ENCODE measurements around the gene BAMBI.

The BAMBI gene

DNA sequence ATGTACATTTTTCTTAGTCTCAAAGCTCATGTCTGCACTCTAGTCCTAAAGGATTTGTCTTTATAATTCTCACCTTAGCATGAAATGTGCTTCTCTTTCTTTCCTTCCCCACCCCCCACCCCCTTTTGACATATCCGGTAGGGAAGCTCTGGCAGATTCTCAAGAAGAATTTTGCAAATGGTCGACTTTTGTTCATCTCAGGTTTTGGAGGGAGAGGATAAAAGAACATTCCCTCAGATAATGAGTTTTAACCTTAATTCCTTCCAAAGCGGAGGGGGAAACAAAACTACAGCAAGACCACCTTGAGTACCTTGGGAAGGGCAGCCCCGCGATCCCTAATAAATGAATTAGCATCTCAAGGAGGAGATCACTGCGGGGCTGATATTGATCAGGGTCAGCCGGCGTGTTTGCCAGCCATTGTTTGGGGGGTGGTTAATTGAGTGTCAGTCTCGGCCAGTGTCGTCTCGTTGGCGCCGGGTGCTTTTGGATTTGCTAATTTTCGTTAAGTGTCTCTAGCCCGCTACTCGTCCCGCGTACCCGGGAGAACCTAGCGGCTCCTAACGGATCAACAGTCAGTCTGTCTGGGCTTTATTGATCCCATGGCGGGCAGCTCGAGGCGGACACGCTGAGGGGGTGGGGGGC is 874 bp upstream of the BAMBI start:
- peak; percentile 2 to 14 for DNase-seq (ENCODE audit: low read depth in 2 of 2)

DNA sequence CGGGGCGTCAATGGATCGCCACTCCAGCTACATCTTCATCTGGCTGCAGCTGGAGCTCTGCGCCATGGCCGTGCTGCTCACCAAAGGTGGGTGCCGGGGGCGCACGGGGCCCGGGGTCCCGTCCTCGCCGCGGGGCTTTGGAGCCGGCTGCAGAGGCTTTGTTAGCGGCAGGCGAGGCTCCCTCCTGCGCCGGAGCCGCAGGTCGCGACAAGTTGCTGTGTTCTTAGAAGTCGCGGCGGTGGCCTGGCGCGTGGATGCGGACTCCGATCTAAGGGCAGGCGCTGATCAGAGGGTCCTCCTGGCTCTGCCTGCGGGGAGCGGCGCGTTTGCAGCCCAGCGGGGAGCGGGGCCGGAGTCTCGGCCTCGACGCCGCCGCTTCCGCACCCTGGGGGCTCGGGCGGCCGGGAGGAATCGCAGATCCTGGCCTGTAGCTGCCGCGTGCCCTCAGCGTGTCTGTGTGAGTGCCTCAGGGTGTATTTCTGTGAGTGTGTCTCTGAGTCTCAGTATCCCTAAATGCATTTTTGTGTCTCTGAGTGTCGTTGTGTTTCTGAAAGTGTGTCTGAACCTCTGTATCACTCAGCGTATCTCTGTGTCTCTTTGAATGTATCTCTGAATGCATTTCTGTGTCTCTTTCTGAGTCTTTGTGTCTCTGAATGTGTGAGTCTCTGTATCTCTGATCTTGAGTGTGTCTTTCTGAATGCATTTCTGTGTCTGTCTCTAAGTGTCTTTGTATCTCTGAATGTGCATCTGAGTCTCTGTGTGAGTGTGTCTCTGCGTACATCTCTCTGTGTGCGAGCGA is 766 bp downstream of the BAMBI start:
- peak in 1 of 2 experiments; percentile 13 for DNase-seq (ENCODE audit: low read depth in 2 of 2)

DNA sequence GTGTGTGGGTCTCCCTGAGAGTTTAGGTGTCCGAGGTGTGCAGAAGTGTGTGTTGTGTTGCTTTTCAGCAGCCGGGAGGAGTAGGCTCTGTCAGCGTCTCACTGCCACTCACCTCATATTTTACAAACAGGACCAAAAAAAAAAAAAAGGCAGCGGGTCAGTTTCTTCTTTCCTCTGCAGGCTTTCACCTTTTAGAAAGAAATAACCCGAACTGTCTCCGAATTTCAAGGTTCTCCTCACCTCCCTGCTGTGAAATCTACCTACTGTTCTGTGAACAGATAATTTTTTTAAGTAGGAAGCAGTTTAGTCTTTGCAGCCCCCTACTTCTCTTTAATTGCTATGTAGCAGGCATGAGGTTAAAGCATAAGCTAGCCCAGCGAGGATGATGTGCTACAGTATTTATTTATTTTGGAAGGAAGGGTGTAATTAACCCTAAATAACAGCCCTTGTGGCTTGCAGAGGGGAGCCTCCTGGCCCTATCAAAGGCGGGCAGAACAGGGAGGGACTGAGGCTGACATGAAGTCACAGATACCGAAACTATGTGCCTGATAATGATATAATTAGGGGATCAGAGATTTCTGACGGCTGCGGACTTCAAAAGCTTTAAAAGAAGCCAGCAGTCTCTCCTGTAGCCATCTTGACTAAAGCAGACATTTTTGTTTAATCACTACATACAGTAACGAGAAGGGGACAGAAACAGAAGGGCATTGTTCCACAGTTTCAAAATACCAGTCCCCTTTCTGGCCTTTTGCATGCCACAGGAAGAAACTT is 1.6 kb downstream of the BAMBI start:
- no peak for DNase-seq (ENCODE audit: low read depth in 2 of 2)

DNA sequence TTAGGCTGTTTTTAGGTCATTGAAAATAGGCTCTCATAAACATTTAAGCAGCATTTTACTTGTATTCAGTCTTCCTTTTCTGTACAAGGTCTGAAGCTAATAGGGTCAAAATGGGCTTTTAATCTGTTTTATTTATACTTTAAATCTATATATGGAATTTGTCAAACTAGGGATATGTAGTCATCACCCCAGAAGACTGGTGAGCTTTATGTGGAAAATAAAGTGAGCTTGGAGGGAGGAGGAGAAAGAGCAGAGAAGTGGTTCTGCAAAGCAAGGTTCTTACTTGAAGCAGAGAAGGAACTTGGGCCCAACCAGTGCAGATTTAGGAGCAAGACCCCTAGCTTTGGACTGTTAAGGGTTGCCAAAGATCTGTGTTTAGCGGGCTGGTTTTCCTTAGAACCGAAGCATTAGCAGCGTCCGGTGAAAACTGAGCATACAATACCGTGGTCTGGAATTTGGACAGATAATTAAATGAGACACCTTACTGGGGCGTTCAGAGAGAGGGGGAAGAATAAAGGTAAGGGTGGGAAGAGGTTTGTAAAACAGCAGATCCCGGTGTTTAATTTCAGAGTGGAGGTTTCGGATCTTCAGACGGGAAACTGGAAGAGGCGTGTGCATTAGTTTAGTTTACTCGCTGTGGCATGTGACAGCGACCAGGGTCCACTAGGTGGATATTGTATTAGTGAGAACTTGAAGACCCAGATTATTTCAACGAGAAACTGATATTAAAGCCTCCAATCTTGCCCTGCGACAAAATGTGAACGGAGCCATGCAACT is 2.4 kb downstream of the BAMBI start:
- DNase-seq (ENCODE audit: low read depth in 2 of 2) = no peak

DNA sequence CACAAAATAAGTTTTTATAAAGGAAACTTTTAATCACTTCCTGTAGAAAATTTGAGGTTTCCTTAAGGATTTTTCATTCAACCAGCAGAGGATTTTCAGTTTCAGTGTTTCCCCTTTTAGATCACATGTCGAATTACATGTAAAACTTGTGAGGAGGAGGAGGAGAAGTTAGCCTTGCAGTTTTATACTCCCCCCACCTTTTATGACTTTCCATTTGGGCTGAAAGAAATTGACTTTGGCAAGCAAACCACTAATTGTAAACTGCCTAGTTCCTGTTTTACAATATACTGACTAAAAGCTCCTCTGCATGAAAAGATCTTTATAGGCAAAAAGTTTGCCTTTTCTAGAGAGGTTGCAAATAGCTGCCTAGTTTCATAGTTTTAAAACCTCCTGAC is 3.0 kb downstream of the BAMBI start:
- DNase-seq (ENCODE audit: low read depth in 2 of 2) = no peak

DNA sequence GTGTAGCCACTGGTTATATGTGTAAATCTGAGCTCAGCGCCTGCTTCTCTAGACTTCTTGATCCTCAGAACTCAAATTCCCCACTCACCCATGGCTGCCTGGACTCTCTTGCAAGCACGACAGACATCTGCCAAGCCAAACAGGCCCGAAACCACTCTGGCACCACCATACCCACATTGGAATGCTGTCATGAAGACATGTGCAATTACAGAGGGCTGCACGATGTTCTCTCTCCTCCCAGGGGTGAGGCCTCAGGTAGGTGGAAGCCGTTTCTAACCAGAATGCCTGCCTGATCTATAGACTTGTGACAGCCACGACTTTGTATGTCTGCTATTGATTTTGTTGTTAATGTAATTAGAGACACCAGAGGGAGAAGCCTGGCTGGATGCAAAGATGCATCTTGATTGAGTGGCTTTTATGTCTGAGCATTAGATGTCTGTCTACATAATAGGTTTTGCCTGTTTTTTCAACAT is 4.0 kb downstream of the BAMBI start:
- DNase-seq (ENCODE audit: low read depth in 2 of 2) = no peak

DNA sequence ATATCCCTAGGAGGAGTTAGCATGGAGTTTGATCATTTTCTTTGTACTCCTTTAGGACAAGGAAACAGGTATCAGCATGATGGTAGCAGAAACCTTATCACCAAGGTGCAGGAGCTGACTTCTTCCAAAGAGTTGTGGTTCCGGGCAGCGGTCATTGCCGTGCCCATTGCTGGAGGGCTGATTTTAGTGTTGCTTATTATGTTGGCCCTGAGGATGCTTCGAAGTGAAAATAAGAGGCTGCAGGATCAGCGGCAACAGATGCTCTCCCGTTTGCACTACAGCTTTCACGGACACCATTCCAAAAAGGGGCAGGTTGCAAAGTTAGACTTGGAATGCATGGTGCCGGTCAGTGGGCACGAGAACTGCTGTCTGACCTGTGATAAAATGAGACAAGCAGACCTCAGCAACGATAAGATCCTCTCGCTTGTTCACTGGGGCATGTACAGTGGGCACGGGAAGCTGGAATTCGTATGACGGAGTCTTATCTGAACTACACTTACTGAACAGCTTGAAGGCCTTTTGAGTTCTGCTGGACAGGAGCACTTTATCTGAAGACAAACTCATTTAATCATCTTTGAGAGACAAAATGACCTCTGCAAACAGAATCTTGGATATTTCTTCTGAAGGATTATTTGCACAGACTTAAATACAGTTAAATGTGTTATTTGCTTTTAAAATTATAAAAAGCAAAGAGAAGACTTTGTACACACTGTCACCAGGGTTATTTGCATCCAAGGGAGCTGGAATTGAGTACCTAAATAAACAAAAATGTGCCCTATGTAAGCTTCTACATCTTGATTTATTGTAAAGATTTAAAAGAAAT is 4.8 kb downstream of the BAMBI start:
- DNase-seq (ENCODE audit: low read depth in 2 of 2) = no peak

DNA sequence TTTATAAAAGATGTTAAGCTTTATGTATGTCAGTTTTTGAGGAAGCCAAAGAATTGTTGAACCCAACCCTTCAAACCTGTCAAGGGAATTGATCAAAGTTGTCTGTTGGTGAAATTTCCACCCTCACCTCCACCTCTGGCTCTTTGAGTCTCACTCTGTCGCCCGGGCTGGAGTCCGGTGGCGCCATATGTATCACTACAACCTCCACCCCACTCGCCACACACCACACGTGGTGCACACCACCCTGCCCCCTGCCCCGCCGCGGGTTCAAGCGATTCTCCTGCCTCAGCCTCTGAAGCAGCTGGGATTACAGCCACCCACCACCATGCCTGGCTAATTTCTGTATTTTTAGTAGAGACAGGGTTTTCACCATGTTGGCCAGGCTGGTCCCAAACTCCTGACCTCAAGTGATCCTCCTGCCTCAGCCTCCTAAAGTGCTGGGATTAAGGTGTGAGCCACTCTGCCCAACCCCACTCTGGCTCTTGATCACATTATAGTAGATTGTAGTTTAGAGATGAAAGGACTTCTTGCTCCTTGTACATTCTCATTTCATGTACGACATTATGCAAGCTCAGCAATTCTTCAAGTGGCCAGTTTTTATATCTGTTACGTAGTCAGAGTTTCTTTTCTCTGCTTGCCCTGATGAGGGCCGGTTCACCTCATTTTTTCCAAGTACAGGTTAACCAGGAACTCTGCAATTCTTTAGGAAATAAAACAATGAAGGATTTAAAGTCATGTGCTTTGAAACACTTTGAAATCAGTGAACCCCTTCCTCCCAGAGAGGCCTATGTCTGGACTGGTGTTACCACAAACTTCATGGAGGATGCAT is 7.0 kb downstream of the BAMBI start:
- no peak for DNase-seq (ENCODE audit: low read depth in 2 of 2)

DNA sequence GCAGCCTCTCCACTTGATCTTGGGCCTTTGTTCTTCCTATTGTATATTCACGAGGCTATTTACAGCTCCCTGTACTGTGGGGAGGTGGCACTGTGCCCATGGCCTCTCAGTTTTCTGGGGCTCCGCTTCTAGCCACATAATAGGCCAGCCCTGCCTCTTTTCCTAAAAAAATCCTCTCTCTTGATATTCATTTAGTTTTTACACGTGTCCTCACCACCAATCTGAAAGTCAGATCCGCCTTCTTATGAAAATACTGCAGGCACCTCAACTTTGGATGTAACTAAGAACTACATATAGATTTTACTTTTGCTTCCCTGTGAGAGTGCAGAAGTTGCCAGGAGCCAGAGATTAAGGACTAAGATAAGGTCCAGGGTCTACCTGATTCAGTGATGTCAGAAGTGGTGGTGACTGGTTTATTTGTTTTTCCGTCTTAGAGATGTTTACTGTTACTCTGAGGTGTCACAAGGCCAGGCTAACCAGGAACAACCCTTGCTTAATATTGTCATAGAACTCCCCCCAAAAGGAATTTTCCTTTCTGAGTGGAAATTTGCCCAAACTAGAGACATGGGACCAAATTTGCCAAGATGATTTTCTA is 7.8 kb downstream of the BAMBI start:
- DNase-seq (ENCODE audit: low read depth in 2 of 2) = no peak

DNA sequence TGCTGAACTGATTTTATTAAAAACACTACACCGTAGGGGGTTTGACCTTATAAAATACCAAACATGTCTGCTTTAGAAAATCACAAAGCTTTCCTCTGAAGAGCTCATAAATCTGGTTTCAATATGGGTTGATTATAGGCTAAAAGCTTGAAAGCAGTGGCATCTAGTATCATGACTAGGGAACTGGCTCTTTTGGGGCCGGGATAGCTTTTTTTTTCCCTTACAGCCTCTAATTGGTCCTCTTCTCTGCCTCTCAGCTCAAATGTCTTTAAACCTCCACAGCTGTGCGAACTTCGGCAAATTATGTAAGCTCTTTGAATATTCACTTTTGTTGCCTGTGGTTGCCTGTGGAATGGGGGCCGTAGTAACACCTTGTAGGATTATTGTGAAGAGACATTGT is 8.4 kb downstream of the BAMBI start:
- DNase-seq (ENCODE audit: low read depth in 2 of 2) = no peak

DNA sequence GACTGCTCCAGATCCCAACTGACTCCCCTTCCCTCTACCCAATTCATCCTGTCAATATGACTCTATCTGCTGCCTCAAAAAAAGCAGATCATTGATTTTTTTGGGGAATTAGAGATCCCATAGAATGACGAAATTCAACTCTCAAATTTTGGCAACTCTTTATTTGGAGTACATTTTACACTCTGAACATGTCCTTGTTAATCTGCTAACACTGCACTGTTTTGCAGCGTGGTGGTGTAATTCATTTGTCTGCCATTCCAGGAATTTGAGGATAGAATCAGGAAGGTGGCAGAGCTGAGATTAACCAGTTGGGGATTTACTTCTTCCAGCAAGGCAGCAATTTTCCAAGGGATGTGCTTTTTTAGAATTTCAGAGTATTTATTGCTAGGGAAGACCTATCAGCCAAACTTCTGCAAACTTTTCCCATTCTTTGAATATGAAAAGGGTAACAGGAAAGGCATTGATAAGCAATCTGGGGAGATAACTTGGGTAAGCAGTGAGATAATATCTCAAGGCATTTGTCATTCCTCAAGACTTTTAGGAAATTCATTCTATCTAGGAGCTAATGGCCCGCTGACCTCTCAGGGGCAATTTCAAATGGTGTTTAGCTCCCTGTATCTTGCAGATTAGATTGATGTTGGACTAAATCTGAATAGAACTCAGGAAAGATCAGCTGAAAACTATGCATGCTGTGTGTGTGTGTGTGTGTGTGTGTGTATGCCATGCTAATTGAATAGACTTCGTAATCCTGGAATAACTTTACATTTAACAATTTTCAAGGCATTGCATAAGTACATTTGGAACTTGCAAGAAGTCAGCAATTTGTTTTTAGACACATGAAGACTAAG is 9.7 kb downstream of the BAMBI start:
- no peak for DNase-seq (ENCODE audit: low read depth in 2 of 2)

DNA sequence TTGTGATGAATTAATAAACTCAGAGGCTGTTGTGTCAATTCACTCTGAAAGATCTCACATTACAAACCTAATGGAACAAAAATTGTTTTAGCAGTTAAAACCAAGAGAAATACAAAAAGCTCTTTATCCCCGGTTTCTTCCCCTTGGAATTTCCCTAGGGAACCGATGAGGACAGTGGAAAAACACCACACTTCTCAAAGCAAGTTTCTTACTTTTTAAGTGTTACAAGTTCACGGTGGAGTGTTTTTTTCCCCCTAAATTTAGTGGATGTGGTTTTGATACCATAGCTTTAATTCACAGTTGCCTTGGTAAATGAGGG is 10.3 kb downstream of the BAMBI start:
- no peak for DNase-seq (ENCODE audit: low read depth in 2 of 2)

DNA sequence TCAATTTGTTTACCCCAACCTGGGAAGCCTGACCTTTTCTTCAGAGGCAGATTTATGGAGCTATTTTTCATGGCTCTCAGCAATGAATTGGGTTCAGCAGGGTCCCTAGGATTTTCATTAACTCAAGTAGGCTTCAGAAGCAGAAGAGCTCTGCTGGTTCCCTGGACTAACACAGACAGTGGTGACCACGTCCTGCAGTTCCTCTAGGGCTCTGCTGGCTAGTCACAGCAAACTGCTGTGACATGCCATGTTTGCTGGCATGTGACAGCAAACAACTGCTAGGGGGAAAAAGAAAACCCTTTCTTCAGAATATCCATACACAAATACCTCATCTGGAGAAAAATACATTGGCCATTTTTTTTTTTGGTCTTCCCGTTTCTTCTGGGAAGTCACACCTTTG is 13.2 kb downstream of the BAMBI start:
- DNase-seq (ENCODE audit: low read depth in 2 of 2) = no peak

DNA sequence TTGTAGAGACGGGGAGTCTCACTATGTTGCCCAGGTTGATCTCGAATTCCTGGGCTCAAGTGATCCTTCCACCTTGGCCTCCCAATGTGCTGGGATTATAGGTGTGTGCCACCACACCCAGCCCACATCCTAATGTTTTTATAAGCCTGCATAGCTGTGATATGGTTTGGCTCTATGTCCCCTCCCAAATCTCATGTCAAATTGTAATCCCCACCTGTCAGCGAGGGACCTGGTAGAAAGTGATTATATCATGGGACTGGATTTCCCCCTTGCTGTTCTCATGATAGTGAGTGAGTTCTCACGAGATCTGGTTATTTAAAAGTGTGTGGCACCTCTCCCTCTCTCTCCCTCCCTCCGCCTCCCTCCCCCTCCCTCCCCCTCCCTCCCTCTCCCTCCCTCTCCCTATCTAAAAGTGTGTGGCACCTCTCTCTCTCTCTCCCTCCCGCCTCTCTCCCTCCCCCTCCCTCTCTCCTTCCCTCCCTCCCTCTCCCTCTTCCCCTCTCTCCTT is 13.9 kb downstream of the BAMBI start:
- DNase-seq (ENCODE audit: low read depth in 2 of 2) = no peak

DNA sequence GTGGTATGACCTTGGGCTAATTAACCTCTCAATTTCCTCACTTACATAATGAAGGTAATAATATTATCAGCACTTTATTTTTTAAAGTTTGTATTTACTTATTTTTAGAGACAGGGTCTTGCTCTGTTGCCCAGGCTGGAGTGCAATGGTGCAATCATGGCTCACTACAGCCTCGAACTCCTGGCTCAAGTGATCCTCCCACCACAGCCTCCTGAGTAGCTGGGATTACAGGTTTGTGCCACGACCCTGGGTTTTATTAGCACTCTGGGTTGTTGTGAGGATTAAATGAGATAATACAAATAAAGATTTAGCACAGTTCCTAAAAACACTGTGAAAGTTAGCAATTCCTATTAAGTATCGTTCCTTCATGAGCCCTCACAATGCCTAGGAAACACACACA is 14.7 kb downstream of the BAMBI start:
- DNase-seq (ENCODE audit: low read depth in 2 of 2) = no peak

DNA sequence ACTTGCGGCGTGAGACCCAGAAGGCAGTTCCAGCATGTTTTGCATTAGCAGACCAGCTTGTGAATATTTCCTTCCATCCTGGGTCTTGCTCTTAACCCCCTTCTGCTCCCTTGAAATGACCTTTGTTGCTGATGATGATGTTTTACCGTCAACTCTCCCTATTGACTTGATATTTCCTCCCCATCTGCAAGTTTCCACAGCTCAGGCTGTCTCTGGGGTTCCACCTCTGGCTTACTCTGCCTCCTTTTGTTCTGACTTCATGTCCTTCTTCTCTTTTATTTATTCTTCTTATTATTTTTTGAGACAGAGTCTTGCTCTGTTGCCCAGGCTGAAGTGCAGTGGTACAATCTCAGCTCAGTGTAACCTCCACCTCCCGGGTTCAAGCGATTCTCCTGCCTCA is 17.2 kb downstream of the BAMBI start:
- no peak for DNase-seq (ENCODE audit: low read depth in 2 of 2)

DNA sequence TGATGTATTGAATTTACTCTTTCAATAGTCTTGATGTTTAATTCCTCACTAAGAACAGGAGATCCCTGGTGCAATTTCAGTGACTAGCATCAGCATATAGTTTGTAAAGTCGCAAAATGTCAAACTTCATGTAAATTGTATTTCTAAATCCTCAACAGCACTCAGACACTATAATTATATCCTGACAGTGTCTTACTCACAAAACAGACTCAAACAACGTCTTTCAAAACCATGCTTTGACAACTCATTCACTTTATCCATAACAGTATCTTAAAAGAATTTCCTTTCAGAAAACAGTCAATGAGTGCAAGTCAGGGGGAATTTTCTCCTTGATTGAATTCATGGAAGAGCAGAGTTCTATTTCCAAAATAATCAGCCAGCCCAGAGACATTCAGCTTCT is 20.8 kb downstream of the BAMBI start:
- DNase-seq (ENCODE audit: low read depth in 2 of 2) = no peak

DNA sequence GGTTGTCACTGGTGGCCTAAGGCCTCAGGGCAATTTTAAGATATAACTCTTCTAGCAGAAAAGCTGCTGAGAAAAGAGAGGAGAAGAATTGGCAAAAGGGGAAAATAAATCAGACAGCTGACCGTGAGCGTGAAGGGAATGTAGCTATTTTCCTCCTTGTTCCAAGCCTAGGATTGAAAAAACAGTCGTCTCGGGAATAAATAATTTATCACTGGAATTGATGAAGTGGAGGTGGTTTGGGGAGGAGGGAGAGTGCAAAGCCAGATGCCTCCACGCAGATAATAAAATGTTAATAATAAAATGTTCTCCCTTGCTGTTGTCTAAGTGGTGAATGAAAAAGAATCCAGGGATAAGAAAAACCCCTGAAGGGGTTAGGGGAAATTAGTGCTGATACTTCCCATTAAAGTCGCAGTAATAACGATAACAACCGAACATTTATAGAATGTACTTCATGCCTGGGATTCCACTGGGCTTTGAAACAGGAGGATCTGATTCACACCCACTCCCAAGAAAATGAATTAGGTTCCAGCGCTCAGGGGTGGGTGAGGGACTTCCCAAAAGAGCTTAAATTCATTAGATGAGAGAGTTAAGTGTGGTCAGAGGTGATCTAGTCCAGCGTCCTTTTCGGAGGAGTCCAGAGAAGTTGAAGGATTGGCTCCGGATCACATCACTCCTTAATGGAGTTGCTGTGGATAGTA is 27.3 kb downstream of the BAMBI start:
- DNase-seq (ENCODE audit: low read depth in 2 of 2) = no peak

All from stimulated activated CD4-positive, alpha-beta T cell treated with anti-CD3 and anti-CD28 coated beads, Interleukin-12 subunit alpha, Interleukin-12 subunit beta, amount 100 ng/mL, for 24 hours (primary cell).